Measurements from ENCODE around the gene CNOT2. TPM values are rescaled to one million over a fixed set of nuclear protein-coding genes. Genes with fewer than 3 reads are reported as not detected.

The CNOT2 gene
- polyA plus RNA-seq, 1 donor (not counting 4 experiments of a cell fraction or from before 2014, with no cell fraction given): 85.3 TPM

- TF ChIP-seq EZH2 (IDR thresholded peaks at IDR 0.05; ENCODE audit: low read length) (no peak), CTCF (optimal IDR thresholded peaks at IDR 0.05 in 1 of 3, IDR thresholded peaks at IDR 0.05 in 1 of 3, conservative IDR thresholded peaks at IDR 0.05 in 1 of 3; ENCODE audit: extremely low read depth in 1 of 3, insufficient read depth in 2 of 3, low read length in 3 of 3) (no peak)
- no peak overlapping the region for H3K27ac ChIP-seq (ENCODE audit: control insufficient read depth, insufficient read depth, low read length)
- FAIRE-seq: no peak
- no peaks in the 10 kb centered on the region for H3K4me1 ChIP-seq (ENCODE audit: control insufficient read depth, extremely low read depth, insufficient read depth, low read length)
- no peaks in the 10 kb centered on the region for H3K9me1 ChIP-seq (ENCODE audit: control insufficient read depth, extremely low read depth, insufficient read depth, low read length)
- dilution Hi-C loops (cut with MboI; ENCODE audit: extremely low pct_ligation_motif_present, low sequenced_read_pairs): no loop called here
- H3K79me2 ChIP-seq (ENCODE audit: control insufficient read depth, insufficient read depth, low read length): no peaks in the 10 kb centered on the region
- no peak overlapping the region for H3K4me3 ChIP-seq (ENCODE audit: control insufficient read depth in 2 of 3, extremely low read depth in 1 of 3, insufficient read depth in 2 of 3, low read depth in 1 of 3, low read length in 3 of 3)
- no peaks in the 10 kb centered on the region for H3K9me3 ChIP-seq (ENCODE audit: control insufficient read depth, low read depth, low read length)
- H3K9ac ChIP-seq (ENCODE audit: control insufficient read depth, extremely low read depth, insufficient read depth, low read length): no peak overlapping the region
- no peaks in the 10 kb centered on the region for H3K27me3 ChIP-seq (ENCODE audit: control insufficient read depth, extremely low read depth, insufficient read depth, low read length)
- H3K4me2 ChIP-seq (ENCODE audit: control insufficient read depth, extremely low read depth, insufficient read depth, low read depth, low read length): no peak overlapping the region
- no peaks in the 10 kb centered on the region for H4K20me1 ChIP-seq (ENCODE audit: control insufficient read depth, extremely low read depth, insufficient read depth, low read length)
- H3K36me3 ChIP-seq (ENCODE audit: control insufficient read depth in 2 of 2, extremely low read depth in 1 of 2, insufficient read depth in 2 of 2, low read length in 2 of 2): no peaks in the 10 kb centered on the region
- DNase-seq (ENCODE audit: low read depth, low spot score): no peak
- no peak overlapping the region for H2AFZ ChIP-seq (ENCODE audit: control insufficient read depth, low read length)
Measured at GRCh38 chr12:70217416-70217815, 25.8 kb upstream of the CNOT2 start.

GRCh38 chr12:70221626-70222025, 21.6 kb upstream of the CNOT2 start:
- no peak overlapping the region for H3K9ac ChIP-seq (ENCODE audit: control insufficient read depth, extremely low read depth, insufficient read depth, low read length)
- no peaks in the 10 kb centered on the region for H3K9me1 ChIP-seq (ENCODE audit: control insufficient read depth, extremely low read depth, insufficient read depth, low read length)
- no peaks in the 10 kb centered on the region for H3K79me2 ChIP-seq (ENCODE audit: control insufficient read depth, insufficient read depth, low read length)
- no peaks in the 10 kb centered on the region for H3K27me3 ChIP-seq (ENCODE audit: control insufficient read depth, extremely low read depth, insufficient read depth, low read length)
- no peak for DNase-seq (ENCODE audit: low read depth, low spot score)
- no peaks in the 10 kb centered on the region for H3K9me3 ChIP-seq (ENCODE audit: control insufficient read depth, low read depth, low read length)
- no peaks in the 10 kb centered on the region for H4K20me1 ChIP-seq (ENCODE audit: control insufficient read depth, extremely low read depth, insufficient read depth, low read length)
- H3K27ac ChIP-seq (ENCODE audit: control insufficient read depth, insufficient read depth, low read length): no peak overlapping the region
- H3K4me3 ChIP-seq (ENCODE audit: control insufficient read depth in 2 of 3, extremely low read depth in 1 of 3, insufficient read depth in 2 of 3, low read depth in 1 of 3, low read length in 3 of 3): no peak overlapping the region
- H3K4me1 ChIP-seq (ENCODE audit: control insufficient read depth, extremely low read depth, insufficient read depth, low read length): no peaks in the 10 kb centered on the region
- dilution Hi-C loops (cut with MboI; ENCODE audit: extremely low pct_ligation_motif_present, low sequenced_read_pairs): no loop called here
- H3K36me3 ChIP-seq (ENCODE audit: control insufficient read depth in 2 of 2, extremely low read depth in 1 of 2, insufficient read depth in 2 of 2, low read length in 2 of 2): no peaks in the 10 kb centered on the region
- TF ChIP-seq CTCF (optimal IDR thresholded peaks at IDR 0.05 in 1 of 3, IDR thresholded peaks at IDR 0.05 in 1 of 3, conservative IDR thresholded peaks at IDR 0.05 in 1 of 3; ENCODE audit: extremely low read depth in 1 of 3, insufficient read depth in 2 of 3, low read length in 3 of 3) (no peak), EZH2 (IDR thresholded peaks at IDR 0.05; ENCODE audit: low read length) (no peak)
- no peak for FAIRE-seq
- H2AFZ ChIP-seq (ENCODE audit: control insufficient read depth, low read length): no peak overlapping the region
- no peak overlapping the region for H3K4me2 ChIP-seq (ENCODE audit: control insufficient read depth, extremely low read depth, insufficient read depth, low read depth, low read length)
